Fibroblast of pulmonary artery (primary cell): ENCODE measurements around the gene ASXL1.
A peak's percentile ranks its signal among the peaks of the same experiment; 100 is the strongest.

Source experiments
- DNase-seq: peaks from one replicate; pipeline ENCODE4 v3.0.0-alpha.2; 2010; ENCODE audit warnings: low read depth
- H3K4me3 ChIP-seq: replicated peaks from 2 replicates; pipeline ENCODE4 v1.5.1; 2011; ENCODE audit warnings: low read depth, mild to moderate bottlenecking, control low read depth, low read length, moderate library complexity
- CTCF ChIP-seq: IDR thresholded peaks from 2 replicates; pipeline ENCODE4 v1.5.1; 2011; ENCODE audit warnings: mild to moderate bottlenecking, control low read depth, low read length, inconsistent platforms; ENCODE audit errors: missing control alignments

The ASXL1 gene

GRCh38 chr20:32468313-32468640 lies 110.1 kb downstream of the ASXL1 start:
- no peak for TF ChIP-seq CTCF
- H3K4me3 ChIP-seq, result no peak overlapping the region
- DNase-seq, result no peak

GRCh38 chr20:32468860-32469259 lies 110.7 kb downstream of the ASXL1 start:
- DNase-seq, result no peak
- no peak overlapping the region for H3K4me3 ChIP-seq
- TF ChIP-seq CTCF, result no peak

- peak; percentile 50 for TF ChIP-seq CTCF
- DNase-seq, result peak; percentile 87
- H3K4me3 ChIP-seq, result no peak overlapping the region
Observed at GRCh38 chr20:32470025-32470861, 112.1 kb downstream of the ASXL1 start.

GRCh38 chr20:32470940-32471339 lies 112.8 kb downstream of the ASXL1 start:
- no peak for DNase-seq
- no peak for TF ChIP-seq CTCF
- H3K4me3 ChIP-seq, result no peak overlapping the region

GRCh38 chr20:32472581-32473207 lies 114.6 kb downstream of the ASXL1 start:
- H3K4me3 ChIP-seq, result no peak overlapping the region

GRCh38 chr20:32473231-32474008 lies 115.3 kb downstream of the ASXL1 start:
- no peak for DNase-seq
- no peak overlapping the region for H3K4me3 ChIP-seq
- TF ChIP-seq CTCF, result no peak

More at GRCh38 chr20:32472581-32473207, 114.6 kb downstream of the ASXL1 start:
- TF ChIP-seq CTCF, result no peak
- no peak for DNase-seq
